PC-9 (cell line): ENCODE measurements around the gene OR56A5. TPM values are rescaled to one million over a fixed set of nuclear protein-coding genes. Genes with fewer than 3 reads are reported as not detected.

Experiments used
- BruUV-seq: library from RNA; stranded (reverse); fragments of 400-500 nt; replicated peaks from 2 replicates; lab custom pipeline; 2021; lab: Mats Ljungman, UMichigan
- CTCF ChIA-PET: fragments of 300-600 bp; sonication (Branson Sonifier 250); formaldehyde crosslinking; loops from one replicate; lab custom pipeline; 2022; ENCODE audit warnings: antibody characterized with exemption; lab: Charles Lee
- POLR2A ChIA-PET: fragments of 300-600 bp; sonication (Branson Sonifier 250); formaldehyde crosslinking; loops from one replicate; lab custom pipeline; 2022; ENCODE audit warnings: antibody characterized with exemption; ENCODE audit not compliant: unreplicated experiment; lab: Charles Lee
- DNase-seq, 2 experiments: peaks; one replicate each; pipeline versions ENCODE4 v3.0.0 to v3.0.0-alpha.2; 2015 to 2022; ENCODE audit warnings: mixed read lengths in 1 of 2
- H2AFZ ChIP-seq: fragments of 200-600 bp; sonication (generic); 2 replicates; pipeline ENCODE4 v1.8.1; 2017; ENCODE audit warnings: antibody characterized with exemption
- H3F3A ChIP-seq: fragments of 200-600 bp; sonication (generic); 2 replicates; pipeline ENCODE4 v1.8.1; 2017; ENCODE audit warnings: antibody characterized with exemption, mild to moderate bottlenecking, low read depth; ENCODE audit not compliant: insufficient read depth
- H3K27ac ChIP-seq: fragments of 200-600 bp; sonication (generic); 2 replicates; pipeline ENCODE4 v1.6.1; 2016; ENCODE audit warnings: mixed run types
- H3K27me3 ChIP-seq: fragments of 200-600 bp; sonication (generic); 2 replicates; pipeline ENCODE4 v1.6.1; 2016; ENCODE audit warnings: low read depth, mixed run types; ENCODE audit not compliant: insufficient read depth
- H3K36me3 ChIP-seq: fragments of 200-600 bp; sonication (generic); 2 replicates; pipeline ENCODE4 v1.6.1; 2016; ENCODE audit warnings: low read depth, mixed run types
- H3K4me1 ChIP-seq: fragments of 200-600 bp; sonication (generic); replicated peaks from 2 replicates; pipeline ENCODE4 v1.6.1; 2016; ENCODE audit warnings: mixed run types; ENCODE audit not compliant: insufficient read depth
- H3K4me2 ChIP-seq: fragments of 200-600 bp; sonication (generic); 2 replicates; pipeline ENCODE4 v1.6.1; 2017; ENCODE audit warnings: mixed run types
- H3K4me3 ChIP-seq: fragments of 200-600 bp; sonication (generic); 2 replicates; pipeline ENCODE4 v1.6.1; 2016; ENCODE audit warnings: mixed run types
- H3K79me2 ChIP-seq: fragments of 200-600 bp; sonication (generic); 2 replicates; pipeline ENCODE4 v1.6.1; 2017; ENCODE audit warnings: low read depth, mixed run types
- H3K9me2 ChIP-seq: fragments of 200-600 bp; sonication (generic); 2 replicates; pipeline ENCODE4 v1.8.1; 2017; ENCODE audit warnings: mild to moderate bottlenecking; ENCODE audit not compliant: insufficient read depth
- H3K9me3 ChIP-seq: fragments of 200-600 bp; sonication (generic); 2 replicates; pipeline ENCODE4 v1.8.1; 2016; ENCODE audit warnings: low read depth; ENCODE audit not compliant: insufficient read depth
- H4K20me1 ChIP-seq: fragments of 200-600 bp; sonication (generic); 2 replicates; pipeline ENCODE4 v1.8.1; 2017; ENCODE audit not compliant: insufficient read depth
- EZH2 ChIP-seq: fragments of 200-600 bp; sonication (generic); IDR thresholded peaks from 2 replicates; pipeline ENCODE4 v1.8.0; 2017; ENCODE audit warnings: antibody characterized with exemption, low read depth
- intact Hi-C: fragments of 100-400 bp; cut with micrococcal nuclease; formaldehyde crosslinking; loops from one replicate; pipeline ENCODE4 v1.10.0; 2022; ENCODE audit not compliant: unreplicated experiment
- total RNA-seq: library from RNA; stranded (reverse); gene quantifications from 2 replicates; pipeline ENCODE4 v1.2.3, GENCODE V29; 2021
- TF ChIP-seq, protein P1 (sequence below): fragments of 200-600 bp; sonication (generic); conservative IDR thresholded peaks from 2 replicates; pipeline ENCODE4 v1.6.1; 2017; ENCODE audit warnings: mixed run types, antibody characterized with exemption, mild to moderate bottlenecking, moderate library complexity

Gene OR56A5
- total RNA-seq, 1 experiment from 2014 or later, result not detected

DNA sequence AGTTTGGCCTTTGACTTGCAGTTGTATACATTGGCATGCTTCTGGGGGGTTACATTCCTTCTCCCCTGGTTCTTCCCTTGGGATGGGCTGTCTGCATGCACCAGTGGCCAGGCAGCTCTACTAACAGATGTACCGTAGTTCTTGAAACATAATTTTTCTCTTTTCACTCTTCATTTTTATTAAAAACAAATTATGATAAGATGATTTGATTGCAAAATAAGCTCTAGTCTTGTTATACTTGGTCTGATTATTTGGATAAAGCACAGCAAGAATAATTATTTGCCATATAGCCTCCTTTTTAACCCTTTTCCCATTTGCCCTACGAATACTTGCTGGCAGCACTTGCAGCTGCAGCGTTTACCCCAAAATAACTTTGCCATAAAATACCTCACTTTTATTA is 12.7 kb downstream of the OR56A5 start:
- no TSS peak for BruUV-seq
- no peak for DNase-seq

DNA sequence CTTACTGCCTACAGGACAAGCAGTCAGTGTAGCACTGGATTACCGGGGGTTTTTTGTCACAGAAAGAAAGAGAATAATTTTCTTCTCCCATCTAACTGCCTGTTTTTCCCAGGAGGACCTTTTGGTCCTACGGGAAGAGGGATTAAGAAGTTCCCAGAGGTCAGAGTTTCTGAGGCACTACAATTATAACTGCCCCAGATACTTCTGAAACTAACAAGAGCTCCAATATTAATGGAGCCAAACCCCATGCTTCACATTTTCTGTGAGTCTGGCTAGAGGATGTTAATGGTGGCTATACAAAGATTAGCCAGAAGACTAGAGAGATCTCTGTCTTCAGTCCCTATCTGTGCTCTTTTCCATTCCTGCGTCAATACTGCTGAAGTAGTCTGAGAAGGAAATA is 26.3 kb downstream of the OR56A5 start, which contains the start of gene OR56A3:
Gene OR56A3, plus strand, starts transcription at position 301 of the 400 bp plus-strand sequence. CDS start 5,096 bp downstream, outside the sequence.
- intact Hi-C loops, result no loop called here
- Histone ChIP-seq H3K4me3 (no peak within 1 kb of the TSS), H2AFZ (no peak within 1 kb of the TSS), H3K9me3 (no peaks in the 10 kb centered on the region), H3K27ac (no peak within 1 kb of the TSS), H4K20me1 (no peaks in the 10 kb centered on the region), H3K9me2 (no peaks in the 10 kb centered on the region), H3F3A (no peaks in the 10 kb centered on the region), H3K79me2 (no peaks in the 10 kb centered on the region), H3K4me2 (no peak within 1 kb of the TSS), H3K36me3 (no peaks in the 10 kb centered on the region), H3K27me3 (no peaks in the 10 kb centered on the region), H3K4me1 (no peaks in the 10 kb centered on the region)
- BruUV-seq, result no TSS peak
- ChIA-PET POLR2A (no interaction called here), CTCF (no interaction called here)
- no peak for TF ChIP-seq EZH2
- TF ChIP-seq, protein P1, sequence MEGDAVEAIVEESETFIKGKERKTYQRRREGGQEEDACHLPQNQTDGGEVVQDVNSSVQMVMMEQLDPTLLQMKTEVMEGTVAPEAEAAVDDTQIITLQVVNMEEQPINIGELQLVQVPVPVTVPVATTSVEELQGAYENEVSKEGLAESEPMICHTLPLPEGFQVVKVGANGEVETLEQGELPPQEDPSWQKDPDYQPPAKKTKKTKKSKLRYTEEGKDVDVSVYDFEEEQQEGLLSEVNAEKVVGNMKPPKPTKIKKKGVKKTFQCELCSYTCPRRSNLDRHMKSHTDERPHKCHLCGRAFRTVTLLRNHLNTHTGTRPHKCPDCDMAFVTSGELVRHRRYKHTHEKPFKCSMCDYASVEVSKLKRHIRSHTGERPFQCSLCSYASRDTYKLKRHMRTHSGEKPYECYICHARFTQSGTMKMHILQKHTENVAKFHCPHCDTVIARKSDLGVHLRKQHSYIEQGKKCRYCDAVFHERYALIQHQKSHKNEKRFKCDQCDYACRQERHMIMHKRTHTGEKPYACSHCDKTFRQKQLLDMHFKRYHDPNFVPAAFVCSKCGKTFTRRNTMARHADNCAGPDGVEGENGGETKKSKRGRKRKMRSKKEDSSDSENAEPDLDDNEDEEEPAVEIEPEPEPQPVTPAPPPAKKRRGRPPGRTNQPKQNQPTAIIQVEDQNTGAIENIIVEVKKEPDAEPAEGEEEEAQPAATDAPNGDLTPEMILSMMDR, result no peak
- DNase-seq, result no peak

More for the DNA sequence above, 12.7 kb downstream of the OR56A5 start:
- H3K79me2 ChIP-seq, result no peaks in the 10 kb centered on the region
- H3K4me3 ChIP-seq, result no peak overlapping the region
- H3K9me3 ChIP-seq, result no peaks in the 10 kb centered on the region
- H2AFZ ChIP-seq, result no peak overlapping the region
- no peaks in the 10 kb centered on the region for H3K9me2 ChIP-seq
- no peak for TF ChIP-seq EZH2
- TF ChIP-seq, protein P1, result no peak
- H3K27me3 ChIP-seq, result no peaks in the 10 kb centered on the region
- no peak overlapping the region for H3K4me2 ChIP-seq
- H3F3A ChIP-seq, result no peaks in the 10 kb centered on the region
- ChIA-PET POLR2A (no interaction called here), CTCF (no interaction called here)
- no peaks in the 10 kb centered on the region for H4K20me1 ChIP-seq
- no peak overlapping the region for H3K27ac ChIP-seq
- H3K4me1 ChIP-seq, result no peaks in the 10 kb centered on the region
- H3K36me3 ChIP-seq, result no peaks in the 10 kb centered on the region
- intact Hi-C loops, result no loop called here

DNA sequence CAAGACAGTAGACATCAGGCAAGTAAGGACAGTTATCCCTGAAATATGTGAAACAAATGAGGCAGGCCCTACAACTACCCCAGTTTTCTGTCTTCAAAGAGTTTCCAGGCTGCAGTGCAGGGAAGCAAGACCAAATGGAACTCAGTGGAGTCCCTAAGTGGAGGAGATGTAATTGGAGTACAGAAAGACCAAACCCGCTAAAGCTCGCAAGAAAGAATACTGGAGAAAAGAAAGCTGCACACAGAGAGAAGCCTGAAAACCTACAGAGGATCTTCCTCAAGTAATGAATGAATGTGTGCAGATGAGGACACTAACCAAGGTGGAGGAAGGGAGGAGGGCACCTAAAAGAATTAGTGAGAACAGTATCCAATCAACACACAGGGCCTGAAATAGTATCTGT is 27.5 kb downstream of the OR56A5 start:
- no peak overlapping the region for H2AFZ ChIP-seq
- H3K9me2 ChIP-seq, result no peaks in the 10 kb centered on the region
- H4K20me1 ChIP-seq, result no peaks in the 10 kb centered on the region
- H3K4me1 ChIP-seq, result no peaks in the 10 kb centered on the region
- no peaks in the 10 kb centered on the region for H3F3A ChIP-seq
- no TSS peak for BruUV-seq
- CTCF ChIA-PET, result no interaction called here
- no peaks in the 10 kb centered on the region for H3K9me3 ChIP-seq
- POLR2A ChIA-PET, result no interaction called here
- TF ChIP-seq, protein P1, result no peak
- no peak for TF ChIP-seq EZH2
- no peaks in the 10 kb centered on the region; the same call in 1 of the 2 replicates for H3K27me3 ChIP-seq
- no peak for DNase-seq
- H3K4me3 ChIP-seq, result no peak overlapping the region
- no peak overlapping the region for H3K27ac ChIP-seq
- H3K79me2 ChIP-seq, result no peaks in the 10 kb centered on the region
- intact Hi-C loops, result no loop called here
- no peaks in the 10 kb centered on the region for H3K36me3 ChIP-seq
- no peak overlapping the region for H3K4me2 ChIP-seq
